PC-9 (cell line): Measurements from ENCODE around the gene TM9SF1.

Experiments
- CTCF ChIP-seq: fragments of 200-600 bp; sonication (generic); conservative IDR thresholded peaks from 2 replicates; pipeline ENCODE4 v1.6.1; 2017; ENCODE audit warnings: mixed run types, antibody characterized with exemption, mild to moderate bottlenecking, moderate library complexity
- EZH2 ChIP-seq: fragments of 200-600 bp; sonication (generic); IDR thresholded peaks from 2 replicates; pipeline ENCODE4 v1.8.0; 2017; ENCODE audit warnings: antibody characterized with exemption, low read depth

GRCh38 chr14:24164518-24164991 is 30.7 kb downstream of the TM9SF1 start:
- TF ChIP-seq CTCF (no peak), EZH2 (no peak)
